K562 (cell line): Measurements from ENCODE around the gene MACF1. TPM values are rescaled to one million over a fixed set of nuclear protein-coding genes. Genes with fewer than 3 reads are reported as not detected.

Experiments
- ATAC-seq: fragments of 200-7000 bp; cut with Tn5 transposase; 3 replicates; pipeline ENCODE4 v1.9.1; 2020; ENCODE audit warnings: moderate library complexity
- BruUV-seq: library from RNA; stranded (reverse); fragments of 400-500 nt; replicated peaks from 2 replicates; lab custom pipeline; 2021; lab: Mats Ljungman, UMichigan
- CTCF ChIA-PET: fragments of 300-600 bp; formaldehyde crosslinking; extraction: SDS; loops from one replicate; lab custom pipeline; 2021; ENCODE audit warnings: low intra/inter-chr PET ratio; lab: Yijun Ruan, JAX
- POLR2A ChIA-PET: fragments of 300-600, 350-650 bp; sonication (Branson Sonifier 250); formaldehyde crosslinking; extraction: SDS; loops from one replicate; lab custom pipeline; 2021; ENCODE audit warnings: antibody characterized with exemption, inconsistent platforms; lab: Yijun Ruan, JAX
- DNase-seq, 4 experiments: peaks; one replicate each; pipeline versions ENCODE4 v3.0.0 to v3.0.0-alpha.2; 2011 to 2018; ENCODE audit warnings: low spot score in 3 of 4, mixed read lengths in 3 of 4; ENCODE audit errors: extremely low read depth in 1 of 4
- FAIRE-seq: peaks from 2 replicates; lab custom pipeline; 2011; peaks lifted over from hg19 to GRCh38; lab: Jason Lieb, UNC
- H2AFZ ChIP-seq: 2 replicates; pipeline ENCODE4 v1.6.0; 2011; ENCODE audit warnings: low read depth, low read length, control low read depth, inconsistent platforms
- H3K27ac ChIP-seq: fragments of 200-600 bp; 3 replicates; pipeline ENCODE4 v1.8.0; 2011; ENCODE audit warnings: low read depth, mild to moderate bottlenecking, control low read depth, inconsistent platforms, low read length, moderate library complexity, mixed read lengths; ENCODE audit errors: extremely low read depth
- H3K27me3 ChIP-seq, 2 experiments: fragments of 300-600 bp in 1 of 2; 2 replicates in 1 of 2; 3 replicates in 1 of 2; pipeline versions ENCODE4 v1.6.0 to v1.8.0; 2011; ENCODE audit warnings: inconsistent platforms in 2 of 2, low read length in 2 of 2, mild to moderate bottlenecking in 1 of 2, mixed read lengths in 1 of 2, moderate library complexity in 1 of 2; ENCODE audit not compliant: control insufficient read depth in 2 of 2, insufficient read depth in 2 of 2
- H3K36me3 ChIP-seq: fragments of 300-600 bp; 3 replicates; pipeline ENCODE4 v1.8.0; 2011; ENCODE audit warnings: mild to moderate bottlenecking, low read length, inconsistent platforms; ENCODE audit not compliant: control insufficient read depth, insufficient read depth
- H3K4me1 ChIP-seq, 2 experiments: fragments of 200-600 bp in 1 of 2; replicated peaks in 1 of 2; 2 replicates in 1 of 2; 3 replicates in 1 of 2; pipeline versions ENCODE4 v1.5.1 to v1.8.0; 2011; ENCODE audit warnings: inconsistent platforms in 2 of 2, low read length in 2 of 2, mild to moderate bottlenecking in 1 of 2, mixed read lengths in 1 of 2, moderate library complexity in 1 of 2; ENCODE audit not compliant: control insufficient read depth in 2 of 2, insufficient read depth in 2 of 2
- H3K4me2 ChIP-seq: 2 replicates; pipeline ENCODE4 v1.6.1; 2011; ENCODE audit warnings: low read length, control low read depth, inconsistent platforms, mixed read lengths; ENCODE audit not compliant: insufficient read depth
- H3K4me3 ChIP-seq: fragments of 200-600 bp; sonication (generic), shearing (Covaris generic); 2 replicates; pipeline ENCODE4 v1.5.1; 2016; ENCODE audit warnings: control low read depth, inconsistent platforms
- H3K79me2 ChIP-seq: fragments of 200-600 bp; 3 replicates; pipeline ENCODE4 v1.8.0; 2011; ENCODE audit warnings: low read length, inconsistent platforms; ENCODE audit not compliant: control insufficient read depth, insufficient read depth
- H3K9ac ChIP-seq, 2 experiments: 2 replicates each; pipeline versions ENCODE4 v1.6.0 to v1.6.1; 2011; ENCODE audit warnings: low read depth in 2 of 2, low read length in 2 of 2, control low read depth in 1 of 2, inconsistent platforms in 1 of 2, mild to moderate bottlenecking in 1 of 2, mixed read lengths in 1 of 2; ENCODE audit not compliant: insufficient read depth in 1 of 2
- H3K9me1 ChIP-seq: one replicate; pipeline ENCODE4 v1.6.0; 2011; ENCODE audit warnings: inconsistent platforms, mild to moderate bottlenecking, low read length, moderate library complexity; ENCODE audit not compliant: control insufficient read depth, insufficient read depth
- H3K9me3 ChIP-seq: replicated peaks from 2 replicates; pipeline ENCODE4 v1.5.1; 2011; ENCODE audit warnings: low read depth, low read length, inconsistent platforms; ENCODE audit not compliant: control insufficient read depth, insufficient read depth
- H4K20me1 ChIP-seq: replicated peaks from 2 replicates; pipeline ENCODE4 v1.6.1; 2011; ENCODE audit warnings: low read length, inconsistent platforms, mixed read lengths; ENCODE audit not compliant: control insufficient read depth, insufficient read depth
- CBX2 ChIP-seq: fragments of 200-600 bp; sonication (generic); IDR thresholded peaks from one replicate; pipeline ENCODE4 v1.6.1; 2012; ENCODE audit warnings: mild to moderate bottlenecking, low read length, inconsistent platforms; ENCODE audit not compliant: insufficient read depth, poor library complexity, severe bottlenecking
- CEBPB ChIP-seq: fragments of 450-650 bp; IDR thresholded peaks from 2 replicates; pipeline ENCODE4 v1.6.1; 2016; ENCODE audit warnings: missing genetic modification characterization, missing compliant biosample characterization
- CEBPG ChIP-seq, 3 experiments: fragments of 200-800 bp in 1 of 3; sonication (Bioruptor generic) in 1 of 3; sonication (generic) in 1 of 3; formaldehyde crosslinking in 1 of 3; IDR thresholded peaks in 2 of 3; conservative IDR thresholded peaks in 1 of 3; 2 replicates each; pipeline versions ENCODE4 v1.6.1 to v1.8.0; 2016 to 2022; ENCODE audit warnings: missing compliant biosample characterization in 2 of 3, missing genetic modification characterization in 2 of 3, mild to moderate bottlenecking in 1 of 3, missing genetic modification reagents in 1 of 3
- EHMT2 ChIP-seq: fragments of 450-650 bp; IDR thresholded peaks from 2 replicates; pipeline ENCODE4 v1.6.1; 2018; ENCODE audit warnings: antibody characterized with exemption
- ERF ChIP-seq: fragments of 450-650 bp; formaldehyde crosslinking; IDR thresholded peaks from 2 replicates; pipeline ENCODE4 v1.4.0; 2020; ENCODE audit warnings: mild to moderate bottlenecking, mixed read lengths
- GATAD2B ChIP-seq: fragments of 450-650 bp; IDR thresholded peaks from 2 replicates; pipeline ENCODE4 v1.6.1; 2017; ENCODE audit warnings: mild to moderate bottlenecking, borderline replicate concordance
- NCOA1 ChIP-seq: fragments of 450-650 bp; IDR thresholded peaks from 2 replicates; pipeline ENCODE4 v1.6.1; 2016; ENCODE audit warnings: low read depth
- NCOA4 ChIP-seq: fragments of 450-650 bp; IDR thresholded peaks from 2 replicates; pipeline ENCODE4 v1.6.1; 2018; ENCODE audit warnings: mild to moderate bottlenecking; ENCODE audit not compliant: partially characterized antibody
- NFIC ChIP-seq: fragments of 450-650 bp; IDR thresholded peaks from 2 replicates; pipeline ENCODE4 v1.6.1; 2017; ENCODE audit warnings: mild to moderate bottlenecking, inconsistent platforms
- NR2C2 ChIP-seq, 2 experiments: fragments of 200-800 bp in 1 of 2; sonication (Bioruptor generic) in 1 of 2; sonication (generic) in 1 of 2; formaldehyde crosslinking in 1 of 2; IDR thresholded peaks; 2 replicates each; pipeline versions ENCODE4 v1.6.1 to v1.8.0; 2016 to 2022; ENCODE audit warnings: mild to moderate bottlenecking in 1 of 2, missing compliant biosample characterization in 1 of 2, missing genetic modification characterization in 1 of 2, missing genetic modification reagents in 1 of 2
- RBM17 ChIP-seq: fragments of 200-400 bp; formaldehyde crosslinking; IDR thresholded peaks from 2 replicates; pipeline ENCODE4 v1.6.1; 2017; ENCODE audit warnings: low read depth, mild to moderate bottlenecking, low read length, borderline replicate concordance
- WGBS: fragments of 100-300 bp; shearing (Covaris generic); methylation state at CpG from one replicate; pipeline ENCODE4 v1.1.6; 2016; ENCODE audit warnings: low coverage, mixed read lengths; ENCODE audit not compliant: insufficient coverage; ENCODE audit errors: missing lambda C conversion rate; 5-methylcytosine and 5-hydroxymethylcytosine counted together
- in situ Hi-C: fragments of 300-500 bp; cut with MboI; formaldehyde crosslinking; loops from 4 replicates; pipeline ENCODE4 v1.15.0; 2018; ENCODE audit warnings: inconsistent platforms, mixed read lengths
- intact Hi-C: fragments of 100-400 bp; cut with micrococcal nuclease; formaldehyde crosslinking; loops from 2 replicates; pipeline ENCODE4 v1.14.2; 2022
- polyA plus RNA-seq, 8 experiments: library from polyadenylated mRNA; depleted of rRNA in 4 of 8; stranded (reverse) in 5 of 8; unstranded in 3 of 8; fragments of >200 nt; fragmentation: Nextera tagmentation in 2 of 8; fragmentation: Illumina TruSeq in 1 of 8; extraction: Ambion mirVana in 2 of 8; extraction: Trizol in 1 of 8; gene quantifications; 2 replicates each; pipeline versions ENCODE4 v1.2.1 to v1.2.3, GENCODE V29; 2011 to 2014; ENCODE audit warnings: inconsistent platforms in 1 of 8, missing spikeins in 1 of 8
- total RNA-seq, 7 experiments: library from RNA; depleted of rRNA in 6 of 7; stranded (reverse); fragments of >200 nt in 6 of 7; fragmentation: Illumina TruSeq in 2 of 7; extraction: Trizol in 2 of 7; gene quantifications; 2 replicates each; pipeline versions ENCODE4 v1.2.1 to v1.2.3, GENCODE V29; 2011 to 2021; ENCODE audit warnings: low replicate concordance in 1 of 7
- TF ChIP-seq, protein P1 (sequence below): sonication (generic); formaldehyde crosslinking; IDR thresholded peaks from 2 replicates; pipeline ENCODE4 v1.8.1; 2023; ENCODE audit warnings: missing genetic modification reagents, mild to moderate bottlenecking, borderline replicate concordance

The MACF1 gene
- total and polyA plus RNA-seq, 9 of the 15 experiments (the other 6 are each of a cell fraction or from before 2014, with no cell fraction given), result 13.2 to 232 (median 112) TPM

DNA sequence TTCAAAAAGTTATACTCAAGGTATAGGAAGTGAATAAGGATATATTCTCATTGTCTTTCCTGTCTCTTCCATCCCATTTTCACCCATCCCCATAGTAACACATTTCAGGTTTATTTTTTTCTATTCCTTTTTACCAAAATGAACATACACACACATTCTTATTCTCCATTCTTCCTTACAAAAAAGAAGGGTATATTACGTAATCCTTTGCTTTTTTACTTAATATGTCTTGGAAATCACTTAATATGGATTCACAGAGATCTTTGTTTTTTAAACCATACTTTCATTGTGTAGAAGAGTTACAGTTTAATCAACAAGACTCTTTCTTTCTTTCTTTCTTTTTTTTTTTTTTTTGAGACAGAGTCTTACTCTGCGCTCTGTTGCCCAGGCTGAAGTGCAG, 158.8 kb downstream of the MACF1 start:
- Histone ChIP-seq H3K4me2 (no peak overlapping the region), H3K9ac (no peak overlapping the region), H3K27me3 (no peaks in the 10 kb centered on the region), H3K79me2 (no peaks in the 10 kb centered on the region), H3K9me3 (no peaks in the 10 kb centered on the region), H3K4me3 (no peak overlapping the region), H3K9me1 (no peaks in the 10 kb centered on the region), H2AFZ (no peak overlapping the region), H4K20me1 (no peaks in the 10 kb centered on the region; the same call in 1 of the 2 replicates), H3K4me1 (no peaks in the 10 kb centered on the region), H3K36me3 (peaks cover 69% of the 10 kb centered on the region), H3K27ac (no peak overlapping the region)
- no peak for FAIRE-seq
- intact Hi-C loops, result no loop called here
- TF ChIP-seq ERF (CRISPR knock-in tag) (no peak), RBM17 (no peak), CEBPG (CRISPR knock-in tag; IDR thresholded peaks at IDR 0.05) (no peak), CEBPG (tag; conservative IDR thresholded peaks at IDR 0.05 in 1 of 2, IDR thresholded peaks at IDR 0.05 in 1 of 2) (peak; percentile 66 to 93), NR2C2 (CRISPR knock-in tag; IDR thresholded peaks at IDR 0.05) (no peak), NR2C2 (tag; IDR thresholded peaks at IDR 0.05) (no peak), NCOA1 (no peak), CEBPB (peak; percentile 89), GATAD2B (no peak), NFIC (no peak), NCOA4 (no peak), EHMT2 (no peak), CBX2 (no peak)
- TF ChIP-seq, protein P1, sequence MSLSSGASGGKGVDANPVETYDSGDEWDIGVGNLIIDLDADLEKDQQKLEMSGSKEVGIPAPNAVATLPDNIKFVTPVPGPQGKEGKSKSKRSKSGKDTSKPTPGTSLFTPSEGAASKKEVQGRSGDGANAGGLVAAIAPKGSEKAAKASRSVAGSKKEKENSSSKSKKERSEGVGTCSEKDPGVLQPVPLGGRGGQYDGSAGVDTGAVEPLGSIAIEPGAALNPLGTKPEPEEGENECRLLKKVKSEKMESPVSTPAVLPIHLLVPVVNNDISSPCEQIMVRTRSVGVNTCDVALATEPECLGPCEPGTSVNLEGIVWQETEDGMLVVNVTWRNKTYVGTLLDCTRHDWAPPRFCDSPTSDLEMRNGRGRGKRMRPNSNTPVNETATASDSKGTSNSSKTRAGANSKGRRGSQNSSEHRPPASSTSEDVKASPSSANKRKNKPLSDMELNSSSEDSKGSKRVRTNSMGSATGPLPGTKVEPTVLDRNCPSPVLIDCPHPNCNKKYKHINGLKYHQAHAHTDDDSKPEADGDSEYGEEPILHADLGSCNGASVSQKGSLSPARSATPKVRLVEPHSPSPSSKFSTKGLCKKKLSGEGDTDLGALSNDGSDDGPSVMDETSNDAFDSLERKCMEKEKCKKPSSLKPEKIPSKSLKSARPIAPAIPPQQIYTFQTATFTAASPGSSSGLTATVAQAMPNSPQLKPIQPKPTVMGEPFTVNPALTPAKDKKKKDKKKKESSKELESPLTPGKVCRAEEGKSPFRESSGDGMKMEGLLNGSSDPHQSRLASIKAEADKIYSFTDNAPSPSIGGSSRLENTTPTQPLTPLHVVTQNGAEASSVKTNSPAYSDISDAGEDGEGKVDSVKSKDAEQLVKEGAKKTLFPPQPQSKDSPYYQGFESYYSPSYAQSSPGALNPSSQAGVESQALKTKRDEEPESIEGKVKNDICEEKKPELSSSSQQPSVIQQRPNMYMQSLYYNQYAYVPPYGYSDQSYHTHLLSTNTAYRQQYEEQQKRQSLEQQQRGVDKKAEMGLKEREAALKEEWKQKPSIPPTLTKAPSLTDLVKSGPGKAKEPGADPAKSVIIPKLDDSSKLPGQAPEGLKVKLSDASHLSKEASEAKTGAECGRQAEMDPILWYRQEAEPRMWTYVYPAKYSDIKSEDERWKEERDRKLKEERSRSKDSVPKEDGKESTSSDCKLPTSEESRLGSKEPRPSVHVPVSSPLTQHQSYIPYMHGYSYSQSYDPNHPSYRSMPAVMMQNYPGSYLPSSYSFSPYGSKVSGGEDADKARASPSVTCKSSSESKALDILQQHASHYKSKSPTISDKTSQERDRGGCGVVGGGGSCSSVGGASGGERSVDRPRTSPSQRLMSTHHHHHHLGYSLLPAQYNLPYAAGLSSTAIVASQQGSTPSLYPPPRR, result no peak
- WGBS, result 91% methylated on average over 1 of the region's 2 CpGs
- ChIA-PET CTCF (no interaction called here), POLR2A (no interaction called here)
- no TSS peak for BruUV-seq
- no peak for ATAC-seq
- no peak for DNase-seq
- in situ Hi-C loops, result no loop called here
